ENCODE data around the gene ONECUT1.

Gene ONECUT1

DNA sequence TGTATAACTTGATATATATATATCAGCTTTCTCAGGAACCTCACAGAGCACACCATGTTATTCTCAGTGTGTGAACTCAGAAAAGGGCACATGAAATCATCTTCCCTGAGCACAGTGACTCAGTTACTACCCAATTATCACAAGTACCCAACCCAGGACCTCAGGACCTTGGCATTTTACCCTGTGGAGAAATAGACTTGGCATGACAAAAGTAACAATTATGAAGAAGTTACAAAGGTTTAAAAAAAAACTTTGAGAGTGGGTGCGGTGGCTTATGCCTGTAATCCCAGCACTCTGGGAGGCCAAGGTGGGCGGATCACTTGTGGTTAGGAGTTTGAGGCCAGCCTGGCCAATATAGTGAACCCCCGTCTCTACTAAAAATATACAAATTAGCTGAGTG is 52.4 kb downstream of the ONECUT1 start:
- CTCF ChIA-PET, result interaction anchor here (1.1 to 2.2 kb wide), 5 partner anchors 403 to 498 kb away, joined by 3 to 34 read pairs (median 6); no protein-coding TSS in a partner anchor
- POLR2A ChIA-PET, result interaction anchor here (1.2 kb wide), 1 partner anchor 481 kb away, joined by 3 read pairs; no protein-coding TSS in a partner anchor
- TF ChIP-seq, protein P1, sequence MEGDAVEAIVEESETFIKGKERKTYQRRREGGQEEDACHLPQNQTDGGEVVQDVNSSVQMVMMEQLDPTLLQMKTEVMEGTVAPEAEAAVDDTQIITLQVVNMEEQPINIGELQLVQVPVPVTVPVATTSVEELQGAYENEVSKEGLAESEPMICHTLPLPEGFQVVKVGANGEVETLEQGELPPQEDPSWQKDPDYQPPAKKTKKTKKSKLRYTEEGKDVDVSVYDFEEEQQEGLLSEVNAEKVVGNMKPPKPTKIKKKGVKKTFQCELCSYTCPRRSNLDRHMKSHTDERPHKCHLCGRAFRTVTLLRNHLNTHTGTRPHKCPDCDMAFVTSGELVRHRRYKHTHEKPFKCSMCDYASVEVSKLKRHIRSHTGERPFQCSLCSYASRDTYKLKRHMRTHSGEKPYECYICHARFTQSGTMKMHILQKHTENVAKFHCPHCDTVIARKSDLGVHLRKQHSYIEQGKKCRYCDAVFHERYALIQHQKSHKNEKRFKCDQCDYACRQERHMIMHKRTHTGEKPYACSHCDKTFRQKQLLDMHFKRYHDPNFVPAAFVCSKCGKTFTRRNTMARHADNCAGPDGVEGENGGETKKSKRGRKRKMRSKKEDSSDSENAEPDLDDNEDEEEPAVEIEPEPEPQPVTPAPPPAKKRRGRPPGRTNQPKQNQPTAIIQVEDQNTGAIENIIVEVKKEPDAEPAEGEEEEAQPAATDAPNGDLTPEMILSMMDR (IDR thresholded peaks at IDR 0.05; ENCODE audit: insufficient read depth, low read length, missing control alignments), result no peak
- DNase-seq (ENCODE audit: low read depth, low spot score), result no peak
- H3K4me3 ChIP-seq (ENCODE audit: low read depth, low read length), result no peak overlapping the region

DNA sequence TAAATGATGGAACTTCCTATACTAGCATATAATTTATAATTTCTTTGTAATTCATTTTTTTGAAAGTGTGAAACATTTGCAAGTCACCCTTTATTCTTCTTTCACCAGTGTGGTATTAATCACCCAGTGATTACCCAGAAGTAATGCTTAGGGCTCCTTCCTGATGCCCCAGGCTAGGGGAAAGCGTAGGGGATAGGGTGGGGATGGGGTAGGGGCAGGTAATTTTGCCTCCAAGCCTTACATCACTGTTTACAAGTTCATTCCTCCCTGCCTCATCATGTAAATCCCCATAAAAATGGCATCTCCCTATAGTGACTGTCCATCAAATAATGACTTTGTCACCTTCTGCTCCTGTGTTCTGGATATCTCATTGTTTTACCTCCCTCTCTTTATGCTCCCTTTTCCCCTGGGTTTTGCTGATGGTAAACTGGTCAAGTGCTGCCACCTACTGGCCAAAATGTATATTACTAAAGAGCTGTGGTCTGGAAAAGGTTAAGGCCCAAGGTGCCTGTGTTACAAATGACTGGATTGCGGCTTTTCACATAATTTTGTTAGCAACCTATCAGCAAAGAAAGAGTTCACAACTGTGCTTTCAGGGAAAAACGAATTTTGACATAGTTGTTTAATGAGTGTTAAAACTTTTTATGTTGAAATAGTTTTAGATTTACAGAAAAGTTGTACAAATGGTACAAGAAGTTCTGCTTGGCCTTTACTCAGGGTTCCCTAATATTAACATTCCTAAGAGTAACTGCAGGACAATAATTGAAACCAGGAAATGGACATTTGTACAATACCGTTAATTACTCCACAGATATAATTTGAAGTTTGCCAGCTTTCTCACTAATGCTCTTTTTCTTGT is 54.7 kb downstream of the ONECUT1 start:
- H3K4me3 ChIP-seq (ENCODE audit: low read depth, low read length), result no peak overlapping the region
- TF ChIP-seq, protein P1 (IDR thresholded peaks at IDR 0.05; ENCODE audit: insufficient read depth, low read length, missing control alignments), result peak; percentile 48
- DNase-seq (ENCODE audit: low read depth, low spot score), result peak; percentile 5
- ChIA-PET POLR2A (no interaction called here), CTCF (interaction anchor here (0.6 to 7.7 kb wide), 33 partner anchors 10 to 551 kb away, joined by 3 to 256 read pairs (median 3); no protein-coding TSS in a partner anchor)

DNA sequence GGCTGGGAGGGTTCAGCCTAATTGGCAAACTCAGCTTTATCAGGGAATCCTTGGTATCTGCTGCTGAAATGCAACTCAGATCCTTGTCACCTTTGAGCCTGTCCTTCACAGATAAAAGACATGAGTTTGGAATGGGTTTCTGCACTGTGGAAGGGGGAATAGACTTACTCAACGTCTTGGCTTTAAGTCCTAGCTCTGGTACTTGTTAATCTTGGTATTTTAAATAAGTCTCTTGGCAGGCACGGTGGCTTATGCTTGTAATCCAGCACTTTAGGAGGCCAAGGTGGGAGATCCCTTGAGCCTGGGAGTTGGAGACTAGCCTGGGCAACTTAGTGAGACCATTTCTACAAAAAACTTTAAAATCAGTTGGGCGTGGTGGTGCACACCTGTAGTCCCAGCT is 55.8 kb downstream of the ONECUT1 start:
- POLR2A ChIA-PET, result no interaction called here
- no peak for DNase-seq (ENCODE audit: low read depth, low spot score)
- CTCF ChIA-PET, result interaction anchor here (0.6 to 7.7 kb wide), 23 partner anchors 11 to 846 kb away, joined by 3 to 256 read pairs (median 4); no protein-coding TSS in a partner anchor

DNA sequence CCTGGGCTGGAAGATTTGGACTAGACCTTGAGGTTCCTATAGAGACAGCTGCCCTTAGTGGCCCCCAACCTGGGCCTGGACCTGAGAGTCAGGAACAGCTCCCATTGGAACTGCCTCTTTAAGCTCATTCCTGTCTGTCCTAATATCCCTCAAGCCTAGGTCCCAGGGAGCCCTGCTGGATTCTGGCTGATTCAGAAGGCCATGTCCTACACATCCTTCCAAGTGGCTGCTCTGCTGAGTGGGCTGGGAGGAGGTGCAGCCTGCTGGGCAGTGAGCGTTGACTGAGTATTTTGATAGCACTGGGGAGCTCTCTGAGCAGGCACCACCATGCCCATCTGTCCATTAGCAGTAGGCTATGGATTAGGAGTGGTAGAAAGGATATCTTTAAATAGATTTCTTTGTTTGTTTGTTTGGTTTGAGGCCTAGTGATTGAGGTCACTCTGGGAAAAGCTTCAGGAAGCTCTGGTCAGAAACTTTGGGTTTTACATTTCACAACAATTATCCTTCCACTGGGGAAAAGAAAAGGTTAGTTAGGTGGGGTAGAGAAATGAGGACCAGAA is 56.4 kb downstream of the ONECUT1 start:
- ChIA-PET CTCF (interaction anchor here (0.6 to 7.7 kb wide), 18 partner anchors 10 to 845 kb away, joined by 3 to 256 read pairs (median 5); no protein-coding TSS in a partner anchor), POLR2A (no interaction called here)
- no peak overlapping the region for H3K4me3 ChIP-seq (ENCODE audit: low read depth, low read length)
- DNase-seq (ENCODE audit: low read depth, low spot score), result no peak
- TF ChIP-seq, protein P1 (IDR thresholded peaks at IDR 0.05; ENCODE audit: insufficient read depth, low read length, missing control alignments), result no peak

More for the DNA sequence above, 55.8 kb downstream of the ONECUT1 start:
- no peak overlapping the region for H3K4me3 ChIP-seq (ENCODE audit: low read depth, low read length)
- TF ChIP-seq, protein P1 (IDR thresholded peaks at IDR 0.05; ENCODE audit: insufficient read depth, low read length, missing control alignments), result no peak

DNA sequence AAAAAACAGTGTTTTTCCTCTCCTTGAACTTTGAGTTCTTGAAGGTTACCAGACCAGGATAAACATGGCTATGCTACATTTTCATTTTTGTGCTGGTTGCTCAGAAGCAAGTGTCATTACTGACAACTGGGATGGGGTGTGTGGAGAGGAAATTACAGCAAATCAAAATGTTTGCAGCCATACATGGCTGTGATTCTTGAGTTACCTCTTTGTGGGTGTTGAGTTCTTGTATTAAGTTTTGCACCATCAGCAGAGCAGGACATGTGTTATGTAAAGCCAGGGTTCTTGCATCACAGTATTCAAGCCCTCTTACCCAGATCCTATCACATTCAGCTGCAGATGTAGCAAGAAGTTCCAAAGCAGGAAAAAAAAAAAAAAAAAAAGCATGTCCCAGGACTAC is 57.0 kb downstream of the ONECUT1 start:
- CTCF ChIA-PET, result interaction anchor here (0.9 to 7.7 kb wide), 7 partner anchors 401 to 845 kb away, joined by 3 to 256 read pairs (median 8); no protein-coding TSS in a partner anchor
- POLR2A ChIA-PET, result no interaction called here
- no peak overlapping the region for H3K4me3 ChIP-seq (ENCODE audit: low read depth, low read length)
- TF ChIP-seq, protein P1 (IDR thresholded peaks at IDR 0.05; ENCODE audit: insufficient read depth, low read length, missing control alignments), result no peak
- DNase-seq (ENCODE audit: low read depth, low spot score), result no peak

DNA sequence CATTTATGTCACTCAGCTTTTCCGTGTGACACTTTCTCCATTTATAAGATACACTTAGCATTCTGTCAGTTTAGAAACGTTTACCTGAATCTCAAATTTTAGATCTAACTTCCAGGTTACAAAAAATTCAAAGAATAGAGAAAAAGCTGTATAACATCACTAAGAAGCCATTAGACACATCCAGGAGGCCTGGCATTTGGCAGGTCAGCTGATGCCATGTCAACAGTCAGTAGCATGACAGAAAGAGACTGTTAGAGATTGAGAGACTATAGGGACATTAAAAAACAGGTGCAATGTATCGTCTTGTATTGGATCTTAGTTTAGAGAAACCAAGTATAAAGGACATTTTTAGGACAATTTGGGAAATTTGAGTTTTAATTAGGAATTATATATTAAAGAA is 57.6 kb downstream of the ONECUT1 start:
- no peak overlapping the region for H3K4me3 ChIP-seq (ENCODE audit: low read depth, low read length)
- CTCF ChIA-PET, result interaction anchor here (7.7 kb wide), 1 partner anchor 475 kb away, joined by 256 read pairs; no protein-coding TSS in a partner anchor
- no peak for DNase-seq (ENCODE audit: low read depth, low spot score)
- POLR2A ChIA-PET, result no interaction called here
- TF ChIP-seq, protein P1 (IDR thresholded peaks at IDR 0.05; ENCODE audit: insufficient read depth, low read length, missing control alignments), result no peak
